ENCODE data around the gene RHBDD2.

GRCh38 chr7:75914169-75914654 is 35.4 kb downstream of the RHBDD2 start:
- TF ChIP-seq CTCF (IDR thresholded peaks at IDR 0.05) (no peak), POLR2AphosphoS5 (IDR thresholded peaks at IDR 0.05) (no peak)

Data from breast epithelium (tissue), 3 donors.